GM18870 (cell line): ENCODE data around the gene TPGS1.
A peak's percentile ranks its signal among the peaks of the same experiment; 100 is the strongest.

ENCODE experiments used
- ATAC-seq: cut with Tn5 transposase; IDR thresholded peaks from one replicate; pipeline ENCODE4 v1.9.1; 2021; ENCODE audit warnings: moderate library complexity; ENCODE audit not compliant: unreplicated experiment

The TPGS1 gene

DNA sequence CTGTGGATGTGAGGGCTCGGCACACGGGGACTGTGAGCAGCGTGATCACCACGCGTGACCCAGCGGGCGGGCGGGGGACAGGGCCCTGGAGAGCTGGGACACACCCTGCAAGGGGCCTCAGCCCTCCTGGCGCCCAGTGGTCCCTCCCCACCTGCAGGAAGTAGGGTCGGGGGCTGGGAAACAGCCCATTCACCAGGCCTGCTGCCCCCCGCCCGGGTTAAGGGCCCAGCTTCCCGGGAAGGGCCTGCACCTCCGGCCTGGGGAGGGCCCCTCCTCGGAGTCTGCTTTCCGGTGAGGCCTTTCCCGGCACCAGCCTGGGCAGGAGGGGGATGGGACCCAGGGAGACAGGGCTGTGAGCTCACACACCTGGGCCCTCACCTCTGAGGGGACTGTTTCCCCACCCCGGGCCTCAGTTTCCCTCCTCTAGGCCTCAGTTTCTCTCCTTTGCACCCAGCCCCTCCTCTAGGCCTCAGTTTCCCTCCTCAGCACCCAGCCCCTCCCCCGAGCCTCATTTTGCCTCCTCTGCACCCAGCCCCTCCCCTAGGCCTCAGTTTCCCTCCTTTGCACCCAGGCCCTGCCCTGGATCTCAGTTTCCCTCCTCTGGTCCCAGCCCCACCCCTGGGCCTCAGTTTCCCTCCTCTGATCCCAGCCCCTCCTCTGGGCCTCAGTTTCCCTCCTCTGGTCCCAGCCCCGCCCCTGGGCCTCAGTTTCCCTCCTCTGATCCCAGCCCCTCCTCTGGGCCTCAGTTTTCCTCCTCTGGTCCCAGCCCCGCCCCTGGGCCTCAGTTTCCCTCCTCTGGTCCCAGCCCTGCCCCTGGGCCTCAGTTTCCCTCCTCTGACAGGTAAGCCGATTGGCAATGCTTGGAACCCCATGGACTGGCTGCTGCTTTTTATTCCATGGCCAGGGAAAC, 12.9 kb upstream of the TPGS1 start:
- ATAC-seq = no peak

DNA sequence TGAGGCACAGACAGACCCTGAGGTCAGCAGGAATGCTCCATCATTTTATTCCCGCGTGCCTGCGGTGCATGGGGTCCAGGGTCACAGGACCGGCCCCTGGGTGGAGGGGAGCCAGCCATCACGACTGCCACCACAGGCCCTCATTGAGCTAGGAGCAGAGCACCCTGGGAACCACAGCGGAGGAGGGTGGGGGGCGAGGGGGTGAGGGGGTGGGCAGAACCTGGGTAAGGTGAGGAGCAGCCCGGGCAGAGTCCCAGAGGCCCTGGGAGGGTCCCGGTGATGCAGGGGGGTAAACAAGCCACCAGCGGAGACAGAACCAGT, 12.3 kb upstream of the TPGS1 start:
- no peak for ATAC-seq

DNA sequence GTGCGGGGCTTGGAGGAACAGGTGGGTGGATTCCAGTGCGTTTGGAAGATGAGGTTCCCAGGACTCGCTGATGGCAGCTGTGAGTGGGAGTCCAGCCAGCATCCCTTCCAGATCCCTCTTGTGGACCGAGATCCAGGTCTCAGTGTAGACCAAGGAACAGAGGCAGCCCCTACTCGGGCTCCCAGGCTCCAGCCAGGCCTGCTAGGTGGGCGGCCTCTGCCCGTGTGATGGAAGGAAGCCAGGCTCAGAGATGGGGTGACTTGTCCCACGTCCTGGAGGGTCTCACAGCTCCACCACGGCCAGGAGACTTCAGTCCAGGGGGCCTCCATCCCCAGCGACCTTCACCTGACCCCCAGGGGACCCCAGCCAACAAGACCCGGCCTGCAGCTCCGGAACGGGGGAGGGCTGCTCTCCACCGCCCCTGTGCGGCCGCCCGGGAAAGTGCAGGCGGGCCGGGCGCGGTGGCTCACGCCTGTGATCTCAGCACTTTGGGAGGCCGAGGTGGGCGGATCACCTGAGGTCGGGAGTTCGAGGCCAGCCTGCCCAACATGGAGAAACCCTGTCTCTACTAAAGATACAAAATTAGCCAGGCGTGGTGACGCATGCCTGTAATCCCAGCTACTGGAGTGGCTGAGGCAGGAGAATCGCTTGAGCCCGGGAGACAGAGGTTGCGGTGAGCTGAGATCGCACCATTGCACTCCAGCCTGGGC, 11.7 kb upstream of the TPGS1 start:
- no peak for ATAC-seq

DNA sequence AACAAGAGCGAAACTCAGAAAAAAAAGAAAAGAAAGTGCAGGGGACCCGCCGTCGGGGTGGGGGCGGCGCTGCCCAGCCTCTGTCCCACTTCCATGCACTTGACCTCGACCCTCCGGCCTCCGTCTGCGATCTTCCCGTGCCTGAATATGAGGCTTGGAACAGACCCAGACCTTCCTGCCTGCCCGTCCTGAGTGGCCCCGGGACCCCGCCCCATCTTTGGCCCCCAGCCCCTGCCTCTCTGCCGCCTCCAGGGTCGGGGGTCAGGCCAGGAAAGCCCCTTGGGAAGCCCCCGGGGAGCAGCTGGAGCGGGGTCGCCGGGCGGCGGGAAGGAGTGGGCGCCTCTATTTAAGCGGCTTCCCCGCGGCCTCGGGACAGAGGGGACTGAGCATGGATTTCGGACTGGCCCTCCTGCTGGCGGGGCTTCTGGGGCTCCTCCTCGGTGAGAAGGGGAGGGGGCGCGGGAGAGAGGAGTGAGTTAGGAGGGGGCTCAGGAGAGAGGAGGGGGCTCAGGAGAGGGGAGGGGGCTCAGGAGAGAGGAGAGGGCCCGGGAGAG, 11.1 kb upstream of the TPGS1 start, which contains the start of gene MADCAM1:
TSS of gene MADCAM1 (plus strand) at position 375 of the 554 bp plus-strand sequence. CDS start at position 389, 14 bp downstream.
- no peak for ATAC-seq

DNA sequence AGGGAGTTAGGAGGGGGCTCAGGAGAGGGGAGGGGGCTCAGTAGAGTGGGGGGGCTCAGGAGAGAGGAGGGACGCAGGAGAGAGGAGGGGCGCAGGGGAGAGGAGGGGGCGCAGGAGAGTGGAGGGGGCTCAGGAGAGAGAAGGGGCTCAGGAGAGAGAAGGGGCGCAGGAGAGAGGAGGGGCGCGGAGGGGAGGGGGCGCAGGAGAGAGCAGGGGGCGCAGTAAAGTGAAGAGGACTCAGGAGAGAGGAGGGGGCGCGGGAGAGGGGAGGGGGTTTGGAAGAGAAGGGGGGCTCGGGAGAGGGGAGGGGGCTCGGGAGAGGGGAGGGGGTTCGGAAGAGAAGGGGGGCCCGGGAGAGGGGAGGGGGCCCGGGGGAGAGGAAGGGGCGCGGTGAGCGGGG, 10.3 kb upstream of the TPGS1 start:
- no peak for ATAC-seq

DNA sequence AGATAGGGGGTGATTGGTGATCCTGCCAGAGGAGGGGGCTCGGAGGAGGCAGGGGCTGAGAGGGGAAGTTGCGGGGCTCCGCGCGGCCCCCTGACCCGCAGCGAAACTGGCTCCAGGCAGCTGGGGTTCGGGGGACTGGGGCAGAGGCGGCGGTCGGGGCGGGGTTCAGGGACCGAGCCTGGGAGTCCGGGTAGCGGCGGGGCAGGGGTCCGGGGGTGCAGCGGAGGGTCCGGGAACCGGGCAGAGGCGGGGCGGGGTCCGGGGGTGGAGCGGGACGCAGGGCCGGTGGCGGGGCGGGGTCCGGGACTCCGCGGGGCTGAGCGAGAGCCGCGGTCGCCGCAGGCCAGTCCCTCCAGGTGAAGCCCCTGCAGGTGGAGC, 9.8 kb upstream of the TPGS1 start:
- no peak for ATAC-seq

DNA sequence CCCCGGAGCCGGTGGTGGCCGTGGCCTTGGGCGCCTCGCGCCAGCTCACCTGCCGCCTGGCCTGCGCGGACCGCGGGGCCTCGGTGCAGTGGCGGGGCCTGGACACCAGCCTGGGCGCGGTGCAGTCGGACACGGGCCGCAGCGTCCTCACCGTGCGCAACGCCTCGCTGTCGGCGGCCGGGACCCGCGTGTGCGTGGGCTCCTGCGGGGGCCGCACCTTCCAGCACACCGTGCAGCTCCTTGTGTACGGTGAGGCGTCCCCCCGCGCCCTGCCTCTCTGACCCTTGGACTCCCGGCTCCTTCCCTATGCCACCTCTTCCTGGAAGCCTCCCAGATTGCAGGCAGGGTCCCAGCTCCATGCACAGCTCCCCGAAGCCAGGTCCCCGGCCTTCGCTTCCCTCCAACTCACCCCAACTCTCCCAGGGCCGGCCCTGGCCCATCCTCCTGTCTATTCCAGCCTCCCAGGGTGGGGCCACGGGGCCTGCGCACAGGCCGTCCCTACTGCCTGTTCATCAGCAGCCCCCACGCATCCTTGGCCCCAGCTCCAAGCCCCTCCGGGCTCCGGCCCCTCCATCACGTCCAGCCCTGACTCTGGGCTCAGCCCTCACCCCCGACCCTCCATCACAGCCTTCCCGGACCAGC, 9.3 kb upstream of the TPGS1 start:
- ATAC-seq = no peak

DNA sequence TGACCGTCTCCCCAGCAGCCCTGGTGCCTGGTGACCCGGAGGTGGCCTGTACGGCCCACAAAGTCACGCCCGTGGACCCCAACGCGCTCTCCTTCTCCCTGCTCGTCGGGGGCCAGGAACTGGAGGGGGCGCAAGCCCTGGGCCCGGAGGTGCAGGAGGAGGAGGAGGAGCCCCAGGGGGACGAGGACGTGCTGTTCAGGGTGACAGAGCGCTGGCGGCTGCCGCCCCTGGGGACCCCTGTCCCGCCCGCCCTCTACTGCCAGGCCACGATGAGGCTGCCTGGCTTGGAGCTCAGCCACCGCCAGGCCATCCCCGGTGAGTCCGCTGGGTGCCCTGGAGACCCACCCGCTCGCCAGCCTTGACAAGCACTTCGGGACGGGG, 8.8 kb upstream of the TPGS1 start:
- no peak for ATAC-seq

DNA sequence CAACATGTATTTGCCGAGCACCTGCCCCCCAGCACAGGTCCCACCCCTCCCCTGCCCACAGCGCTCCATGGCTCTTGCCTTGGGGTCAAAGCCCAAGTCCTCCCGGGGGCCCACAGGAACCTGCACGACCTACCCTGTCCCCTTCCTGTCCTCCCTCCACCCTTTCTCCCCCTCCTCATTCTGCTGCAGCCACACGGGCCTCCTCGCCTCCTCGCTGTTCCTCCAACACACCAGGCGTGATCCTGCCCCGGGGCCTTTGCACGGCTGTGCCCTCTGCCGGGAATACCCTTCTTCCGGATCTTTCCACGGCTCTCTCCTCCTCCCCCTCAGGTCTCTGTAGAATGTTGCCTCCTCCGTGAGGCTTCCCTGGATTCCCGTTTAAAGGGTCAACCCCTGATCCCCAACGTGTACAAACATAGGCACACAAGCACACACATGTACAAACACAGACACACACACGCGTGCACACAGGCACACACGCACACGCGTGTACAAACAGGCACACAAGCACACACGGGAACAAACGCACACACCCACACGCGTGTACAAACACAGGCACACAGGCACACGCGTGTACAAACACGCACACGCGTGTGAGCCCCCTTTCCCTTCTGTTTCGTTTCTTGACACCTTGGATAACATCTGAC, 8.2 kb upstream of the TPGS1 start:
- ATAC-seq = no peak

DNA sequence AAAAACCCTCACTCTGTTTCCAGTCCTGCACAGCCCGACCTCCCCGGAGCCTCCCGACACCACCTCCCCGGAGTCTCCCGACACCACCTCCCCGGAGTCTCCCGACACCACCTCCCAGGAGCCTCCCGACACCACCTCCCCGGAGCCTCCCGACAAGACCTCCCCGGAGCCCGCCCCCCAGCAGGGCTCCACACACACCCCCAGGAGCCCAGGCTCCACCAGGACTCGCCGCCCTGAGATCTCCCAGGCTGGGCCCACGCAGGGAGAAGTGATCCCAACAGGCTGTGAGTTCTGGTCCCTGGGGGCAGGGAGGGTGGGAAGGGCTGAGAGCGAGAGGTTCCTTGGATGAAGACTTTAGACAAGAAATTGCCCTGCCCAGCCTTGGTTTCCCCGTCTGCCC, 5.7 kb upstream of the TPGS1 start:
- ATAC-seq = no peak

DNA sequence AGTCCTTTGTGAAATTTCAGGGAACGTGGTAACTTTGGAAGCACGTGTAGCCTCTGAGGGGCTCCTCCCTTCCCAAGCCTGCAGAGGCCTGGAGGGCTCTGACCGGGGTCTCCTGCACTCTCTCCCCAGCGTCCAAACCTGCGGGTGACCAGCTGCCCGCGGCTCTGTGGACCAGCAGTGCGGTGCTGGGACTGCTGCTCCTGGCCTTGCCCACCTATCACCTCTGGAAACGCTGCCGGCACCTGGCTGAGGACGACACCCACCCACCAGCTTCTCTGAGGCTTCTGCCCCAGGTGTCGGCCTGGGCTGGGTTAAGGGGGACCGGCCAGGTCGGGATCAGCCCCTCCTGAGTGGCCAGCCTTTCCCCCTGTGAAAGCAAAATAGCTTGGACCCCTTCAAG, 2.7 kb upstream of the TPGS1 start:
- ATAC-seq = no peak

DNA sequence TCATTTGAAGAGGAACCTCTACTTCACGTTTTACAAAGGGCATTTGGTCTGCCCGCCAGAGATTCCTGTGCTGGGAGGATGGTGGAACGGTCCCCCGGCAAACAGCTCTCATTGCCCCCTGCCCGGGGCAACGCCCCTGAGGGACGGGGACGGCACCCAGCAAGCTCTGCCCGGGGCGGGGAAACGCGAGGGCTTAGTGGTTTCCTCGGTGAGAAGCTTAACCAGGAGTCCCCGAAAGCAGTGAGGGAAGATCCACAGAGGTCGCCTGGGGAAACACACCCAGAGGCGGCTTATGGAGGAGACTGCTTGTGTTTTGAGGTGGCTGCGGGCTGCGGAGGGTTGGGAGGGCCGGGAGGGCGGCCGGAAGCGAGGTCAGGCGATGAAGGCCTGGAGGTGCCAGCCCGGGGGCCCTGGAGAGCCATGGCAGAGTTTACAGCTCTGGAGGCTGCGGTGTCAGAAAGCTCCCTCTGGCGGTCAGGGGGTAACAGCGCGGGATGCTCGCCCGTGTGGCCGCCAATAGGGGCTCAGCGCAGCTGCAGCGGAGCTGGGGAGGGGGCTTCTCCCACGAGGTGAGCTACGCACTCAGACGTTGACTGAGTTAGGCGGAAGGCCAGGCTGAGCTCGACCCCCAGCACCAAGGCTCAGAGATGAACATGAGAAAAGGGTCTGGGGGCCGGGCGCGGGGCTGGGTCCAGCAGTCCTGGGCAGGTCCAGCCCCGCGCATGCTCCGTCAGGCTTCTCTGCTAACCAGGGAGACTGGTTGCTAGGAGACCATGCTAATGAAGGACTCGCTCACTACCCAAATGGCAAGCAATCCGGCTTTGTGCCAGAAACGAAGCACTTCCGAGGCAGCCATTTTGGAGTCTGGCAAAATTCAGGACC, 652 bp upstream of the TPGS1 start:
- ATAC-seq = peak; percentile 69

DNA sequence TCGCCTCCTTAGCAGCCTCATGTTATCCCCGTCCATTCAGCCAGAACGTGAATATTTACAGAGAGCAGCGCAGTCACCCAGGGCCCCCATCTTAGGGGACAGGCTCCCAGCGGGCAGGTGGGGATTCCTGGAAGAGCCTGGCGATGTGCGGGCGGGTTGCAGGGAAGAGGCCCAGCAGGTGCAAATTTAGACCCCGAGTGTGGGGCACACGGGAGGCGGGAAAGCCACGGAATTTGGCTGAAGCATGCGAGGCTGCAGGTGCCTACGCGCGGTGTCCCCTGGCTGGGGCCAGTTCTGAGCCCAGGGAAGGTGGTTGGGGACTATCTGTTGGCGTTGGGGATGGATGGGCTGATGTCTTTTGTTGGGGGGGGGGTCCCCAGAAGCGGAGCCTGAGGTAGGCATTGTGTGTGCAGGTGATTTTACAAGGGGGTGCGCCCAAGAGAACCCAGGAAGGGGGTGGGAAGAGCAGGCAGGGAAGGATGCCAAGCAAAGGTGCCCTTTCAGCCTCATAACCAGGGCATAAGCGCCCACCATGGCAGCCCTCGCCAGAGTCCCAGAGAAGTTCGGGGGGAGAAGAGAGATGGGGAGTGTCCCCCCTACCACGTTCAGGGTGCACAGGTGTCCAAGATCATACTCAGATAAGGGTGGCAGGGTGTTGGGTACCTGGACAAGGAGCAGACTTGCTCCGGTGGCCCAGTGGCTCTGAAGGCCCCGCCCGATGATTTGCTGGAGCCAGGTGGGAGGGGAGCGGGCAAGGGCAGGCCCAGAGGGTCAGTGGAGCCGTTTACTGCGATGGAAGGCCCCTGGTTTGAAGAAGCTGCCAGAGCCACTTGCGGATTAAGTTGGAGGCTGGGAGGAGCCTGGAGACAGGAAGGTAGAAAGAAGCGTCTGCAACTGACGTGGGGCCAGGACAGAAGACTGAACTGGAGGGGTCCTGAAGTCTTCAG, 1.2 kb downstream of the TPGS1 start:
- ATAC-seq = no peak

DNA sequence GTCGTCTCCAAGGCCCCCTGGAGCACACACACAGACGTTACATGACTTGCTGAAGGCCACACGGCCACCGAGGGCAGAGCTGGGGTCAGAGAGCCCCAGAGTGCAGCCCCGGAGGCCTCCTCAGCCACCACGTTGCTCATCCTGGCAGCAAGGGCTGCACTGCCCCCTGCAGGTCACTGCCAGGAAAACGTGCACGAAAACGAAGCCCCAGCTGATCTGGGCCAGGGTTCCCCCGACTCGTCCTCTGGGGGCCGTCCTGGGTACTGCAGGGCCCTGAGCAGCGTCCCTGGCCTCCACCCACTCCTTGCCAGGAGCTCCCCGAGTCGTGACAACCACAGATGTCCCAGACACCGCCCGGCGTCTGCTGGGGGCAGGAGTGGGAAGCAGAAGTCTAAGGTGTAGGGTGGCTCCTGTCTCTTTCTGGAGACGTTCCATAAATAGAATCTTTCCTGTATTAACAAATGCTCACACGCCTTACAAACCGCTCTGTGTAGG, 3.4 kb downstream of the TPGS1 start:
- no peak for ATAC-seq

DNA sequence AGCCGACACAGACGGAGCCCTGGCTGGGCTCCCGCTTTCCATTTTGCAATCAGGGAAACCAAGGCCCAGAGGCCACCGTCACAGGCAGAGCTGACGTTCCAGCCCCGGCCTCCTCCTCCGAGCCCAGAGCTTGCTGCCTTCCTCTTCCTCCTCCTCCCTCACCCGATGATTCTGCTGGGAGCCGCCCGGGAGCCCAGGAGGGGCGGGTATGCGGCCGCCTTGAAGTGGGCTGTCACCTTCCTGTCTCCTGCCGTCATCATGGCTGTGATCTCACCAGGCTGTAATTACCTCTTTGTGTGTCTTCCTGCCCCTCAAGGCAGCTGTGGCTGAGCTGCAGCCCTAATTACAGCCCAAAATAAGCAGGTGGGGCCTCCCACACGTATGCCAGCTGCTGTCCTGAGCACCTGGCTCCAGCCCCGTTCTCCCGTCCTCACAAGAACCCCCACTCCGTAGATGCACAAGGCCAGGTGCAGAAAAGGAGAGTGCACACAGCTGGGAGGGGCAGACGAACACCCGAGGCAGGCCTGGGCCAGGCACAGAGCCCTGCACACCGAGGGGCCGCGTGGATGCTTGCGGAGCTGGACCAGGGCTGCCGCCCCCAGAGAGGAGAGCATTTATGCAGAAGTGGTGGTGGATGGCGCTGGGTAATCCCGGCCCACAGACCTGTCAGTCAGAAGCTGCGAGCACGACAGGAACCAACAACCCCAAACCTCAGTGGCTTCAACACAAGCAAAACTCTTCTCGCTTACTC, 4.0 kb downstream of the TPGS1 start:
- ATAC-seq = no peak

DNA sequence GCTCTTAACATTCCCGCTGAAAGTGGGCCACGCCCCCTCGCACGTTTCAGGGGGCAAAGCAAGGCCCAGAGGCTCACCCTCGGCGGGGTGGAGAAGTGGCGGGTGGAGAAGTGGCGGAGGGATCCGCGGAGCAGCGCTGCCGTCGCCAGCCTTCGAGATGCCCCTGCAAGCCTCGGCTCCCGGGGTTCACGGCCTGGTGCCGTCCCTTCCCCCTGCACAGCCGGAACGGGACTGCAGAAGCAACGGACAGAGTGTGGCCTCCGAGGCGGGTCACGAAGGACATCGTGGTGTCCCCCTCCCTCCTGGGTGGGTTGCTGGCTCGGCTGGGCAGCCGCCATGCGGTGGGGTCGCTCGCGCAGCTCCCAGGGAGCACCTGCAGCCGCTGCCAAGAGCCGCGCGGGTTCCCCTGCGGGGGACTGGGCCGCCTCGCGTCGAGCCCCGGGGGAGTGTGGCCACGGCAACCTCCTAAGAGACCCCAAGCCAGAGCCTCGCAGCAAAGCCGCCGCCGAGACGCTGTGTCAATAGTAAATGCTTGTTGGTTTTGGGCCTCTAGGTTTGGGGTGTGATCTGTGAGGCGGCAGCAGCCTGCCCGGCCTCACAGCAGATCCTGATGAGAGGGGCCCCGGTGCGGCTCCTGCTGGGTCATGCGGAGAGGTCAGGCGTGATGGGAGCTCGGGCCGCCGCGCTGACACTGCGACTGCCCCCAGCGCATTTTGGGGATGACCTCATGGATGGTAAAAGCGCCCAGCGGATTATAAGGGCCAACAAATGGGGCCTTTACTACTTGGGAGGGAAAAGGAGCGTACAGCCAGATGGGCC, 5.5 kb downstream of the TPGS1 start:
- no peak for ATAC-seq
